GM23338 (cell line): Measurements from ENCODE around the gene ERBB4. TPM values are rescaled to one million over a fixed set of nuclear protein-coding genes. Genes with fewer than 3 reads are reported as not detected.

Experiments
- ATAC-seq: fragments of 200-7000 bp; cut with Tn5 transposase; 3 replicates; pipeline ENCODE4 v1.9.1; 2020
- DNase-seq: peaks from one replicate; pipeline ENCODE4 v3.0.0-alpha.2; 2015; ENCODE audit warnings: low spot score
- H2AFZ ChIP-seq: fragments of 200-600 bp; sonication (generic); 2 replicates; pipeline ENCODE4 v1.8.0; 2016; ENCODE audit warnings: antibody characterized with exemption, mild to moderate bottlenecking, moderate library complexity
- H3F3A ChIP-seq: fragments of 200-600 bp; sonication (generic); replicated peaks from 2 replicates; pipeline ENCODE4 v1.8.0; 2017; ENCODE audit warnings: antibody characterized with exemption, mixed run types, low read depth
- H3K27ac ChIP-seq: fragments of 200-600 bp; sonication (generic); 2 replicates; pipeline ENCODE4 v1.6.1; 2016; ENCODE audit warnings: low read depth
- H3K27me3 ChIP-seq: fragments of 200-600 bp; sonication (generic); 2 replicates; pipeline ENCODE4 v1.8.0; 2016; ENCODE audit warnings: mild to moderate bottlenecking, mixed run types, moderate library complexity; ENCODE audit not compliant: insufficient read depth
- H3K36me3 ChIP-seq: fragments of 200-600 bp; sonication (generic); 2 replicates; pipeline ENCODE4 v1.8.0; 2016; ENCODE audit warnings: mild to moderate bottlenecking; ENCODE audit not compliant: insufficient read depth
- H3K4me1 ChIP-seq: fragments of 200-600 bp; sonication (generic); 2 replicates; pipeline ENCODE4 v1.8.0; 2016; ENCODE audit warnings: mild to moderate bottlenecking, moderate library complexity; ENCODE audit not compliant: insufficient read depth
- H3K4me2 ChIP-seq: fragments of 200-600 bp; sonication (generic); 2 replicates; pipeline ENCODE4 v1.7.1; 2017; ENCODE audit warnings: mixed run types
- H3K4me3 ChIP-seq: fragments of 200-600 bp; sonication (generic); 2 replicates; pipeline ENCODE4 v1.6.1; 2016; ENCODE audit warnings: mixed run types
- H3K79me2 ChIP-seq: fragments of 200-600 bp; sonication (generic); replicated peaks from 2 replicates; pipeline ENCODE4 v1.8.0; 2017; ENCODE audit warnings: mild to moderate bottlenecking; ENCODE audit not compliant: insufficient read depth
- H3K9me2 ChIP-seq: fragments of 200-600 bp; sonication (generic); 2 replicates; pipeline ENCODE4 v1.8.0; 2017; ENCODE audit not compliant: insufficient read depth
- H4K20me1 ChIP-seq: fragments of 200-600 bp; sonication (generic); replicated peaks from 2 replicates; pipeline ENCODE4 v1.8.0; 2017; ENCODE audit warnings: mild to moderate bottlenecking; ENCODE audit not compliant: insufficient read depth
- H3K27ac Mint-ChIP-seq: 2 replicates; pipeline ENCODE4 v1.8.0; 2020; ENCODE audit warnings: inconsistent platforms, mild to moderate bottlenecking, moderate library complexity, mixed read lengths
- H3K27me3 Mint-ChIP-seq: 3 replicates; pipeline ENCODE4 v1.8.0; 2022; ENCODE audit warnings: low read depth, mild to moderate bottlenecking, moderate library complexity, mixed read lengths, inconsistent platforms; ENCODE audit not compliant: insufficient read depth, poor library complexity
- H3K36me3 Mint-ChIP-seq: 3 replicates; pipeline ENCODE4 v1.8.0; 2021; ENCODE audit warnings: low read depth, mild to moderate bottlenecking, inconsistent platforms, moderate library complexity, mixed read lengths
- H3K4me1 Mint-ChIP-seq: 3 replicates; pipeline ENCODE4 v1.8.0; 2020; ENCODE audit warnings: mild to moderate bottlenecking, inconsistent platforms, mixed read lengths
- H3K4me3 Mint-ChIP-seq: 3 replicates; pipeline ENCODE4 v1.8.0; 2021; ENCODE audit warnings: moderate library complexity, mild to moderate bottlenecking, inconsistent platforms, mixed read lengths
- H3K9me3 Mint-ChIP-seq: 3 replicates; pipeline ENCODE4 v1.8.0; 2020; ENCODE audit warnings: moderate library complexity, mild to moderate bottlenecking, inconsistent platforms, mixed read lengths
- CREB1 ChIP-seq: fragments of 250-450 bp; sonication (Bioruptor Pico); IDR thresholded peaks from 2 replicates; pipeline ENCODE4 v1.5.0; 2020; ENCODE audit warnings: low read depth, mild to moderate bottlenecking, moderate library complexity
- CTCF ChIP-seq, 2 experiments: fragments of 200-600 bp in 1 of 2; sonication (generic) in 1 of 2; conservative IDR thresholded peaks; 2 replicates each; pipeline versions ENCODE4 v1.5.1 to v1.6.1; 2016 to 2017; ENCODE audit warnings: antibody characterized with exemption in 2 of 2, low read depth in 2 of 2, mild to moderate bottlenecking in 2 of 2, moderate library complexity in 1 of 2
- ETS1 ChIP-seq: IDR thresholded peaks from 2 replicates; pipeline ENCODE4 v1.6.1; 2016; ENCODE audit warnings: antibody characterized with exemption
- EZH2 ChIP-seq: fragments of 200-600 bp; sonication (generic); IDR thresholded peaks from one replicate; pipeline ENCODE4 v1.8.0; 2017; ENCODE audit warnings: antibody characterized with exemption, mild to moderate bottlenecking, low read depth; ENCODE audit not compliant: unreplicated experiment
- EZH2phosphoT487 ChIP-seq: fragments of 200-600 bp; sonication (generic); IDR thresholded peaks from one replicate; pipeline ENCODE4 v1.8.1; 2018; ENCODE audit warnings: antibody characterized with exemption; ENCODE audit not compliant: unreplicated experiment
- JUNB ChIP-seq: IDR thresholded peaks from one replicate; pipeline ENCODE4 v1.6.1; 2016; ENCODE audit warnings: antibody characterized with exemption; ENCODE audit not compliant: unreplicated experiment
- NANOG ChIP-seq: IDR thresholded peaks from 2 replicates; pipeline ENCODE4 v1.6.1; 2016; ENCODE audit warnings: antibody characterized with exemption, borderline replicate concordance
- POLR2AphosphoS5 ChIP-seq: IDR thresholded peaks from 2 replicates; pipeline ENCODE4 v1.6.1; 2016; ENCODE audit warnings: antibody characterized with exemption, low read depth
- REST ChIP-seq: IDR thresholded peaks from one replicate; pipeline ENCODE4 v1.6.1; 2018; ENCODE audit warnings: antibody characterized with exemption; ENCODE audit not compliant: unreplicated experiment
- STAT1 ChIP-seq: IDR thresholded peaks from one replicate; pipeline ENCODE4 v1.6.1; 2016; ENCODE audit warnings: antibody characterized with exemption; ENCODE audit not compliant: unreplicated experiment
- ZNF114 ChIP-seq: fragments of 250-450 bp; sonication (Bioruptor Pico); IDR thresholded peaks from 2 replicates; pipeline ENCODE4 v1.5.0; 2020; ENCODE audit warnings: mild to moderate bottlenecking, moderate library complexity
- ZNF331 ChIP-seq: fragments of 250-450 bp; sonication (Bioruptor Pico); IDR thresholded peaks from 2 replicates; pipeline ENCODE4 v1.5.0; 2020; ENCODE audit warnings: low read depth, mild to moderate bottlenecking, moderate library complexity
- ZNF462 ChIP-seq: fragments of 250-450 bp; sonication (Bioruptor Pico); IDR thresholded peaks from 2 replicates; pipeline ENCODE4 v1.5.0; 2020; ENCODE audit warnings: mild to moderate bottlenecking, moderate library complexity
- polyA plus RNA-seq: library from polyadenylated mRNA; unstranded; fragments of >200 nt; fragmentation: Nextera tagmentation; extraction: Ambion mirVana; gene quantifications from 2 replicates; pipeline ENCODE4 v1.2.1, GENCODE V29; 2016
- total RNA-seq: library from RNA; depleted of rRNA; stranded (reverse); fragments of >200 nt; shearing (Covaris generic); gene quantifications from 2 replicates; pipeline ENCODE4 v1.2.3, GENCODE V29; 2014

ERBB4 gene
- total and polyA plus RNA-seq, 2 experiments from 2014 or later, result 0.73 to 1.1 TPM

GRCh38 chr2:211494085-211494484 lies 1044.5 kb downstream of the ERBB4 start:
- H3K4me1 Mint-ChIP-seq, result peaks cover 13% of the 10 kb centered on the region; the same call in 2 of the 3 replicates
- no peaks in the 10 kb centered on the region for H3K27me3 Mint-ChIP-seq
- no peak overlapping the region for H3K27ac ChIP-seq
- ATAC-seq, result no peak
- H3K79me2 ChIP-seq, result no peaks in the 10 kb centered on the region
- 0 out of 2 replicates have a peak overlapping the region, but pooled peaks have one; percentile 16 for H3K27ac Mint-ChIP-seq
- H4K20me1 ChIP-seq, result no peaks in the 10 kb centered on the region
- 0 out of 2 replicates have a peak, but pooled peaks cover 2% of the 10 kb centered on the region for H3K4me1 ChIP-seq
- no peaks in the 10 kb centered on the region for H3K27me3 ChIP-seq
- no peak overlapping the region for H2AFZ ChIP-seq
- DNase-seq, result no peak
- TF ChIP-seq CREB1 (CRISPR knock-in tag) (no peak), ZNF462 (CRISPR knock-in tag) (no peak), POLR2AphosphoS5 (no peak), EZH2 (no peak), JUNB (no peak), STAT1 (no peak), EZH2phosphoT487 (no peak), ZNF331 (CRISPR knock-in tag) (no peak), NANOG (no peak), ZNF114 (CRISPR knock-in tag) (no peak), CTCF (conservative IDR thresholded peaks at IDR 0.05; ENCODE audit: low read depth in 2 of 2) (no peak), REST (no peak), ETS1 (no peak)
- H3K4me3 ChIP-seq, result no peak overlapping the region
- no peak overlapping the region for H3K4me2 ChIP-seq
- no peaks in the 10 kb centered on the region for H3K9me3 Mint-ChIP-seq
- H3K36me3 ChIP-seq, result no peaks in the 10 kb centered on the region
- H3F3A ChIP-seq, result no peaks in the 10 kb centered on the region
- no peak overlapping the region for H3K4me3 Mint-ChIP-seq
- no peaks in the 10 kb centered on the region for H3K36me3 Mint-ChIP-seq
- no peaks in the 10 kb centered on the region for H3K9me2 ChIP-seq
